Lung (tissue), 12 donors: ENCODE results near the gene CMIP. TPM values are rescaled to one million over a fixed set of nuclear protein-coding genes. Genes with fewer than 3 reads are reported as not detected.
A peak's percentile ranks its signal among the peaks of the same experiment; 100 is the strongest.

ENCODE experiments used
- ATAC-seq: fragments of 200-7000 bp; cut with Tn5 transposase; one replicate; pipeline ENCODE4 v1.9.1; 2020; ENCODE audit warnings: moderate number of reproducible peaks; ENCODE audit not compliant: insufficient read depth, low FRiP score
- DNase-seq, 3 donors: peaks; one replicate each; pipeline ENCODE4 v3.0.0-alpha.2; 2013 to 2017
- H3K27ac ChIP-seq, 2 donors: one replicate each; pipeline ENCODE4 v1.5.1; 2013; ENCODE audit warnings: mild to moderate bottlenecking in 2 of 2, moderate library complexity in 2 of 2, control low read depth in 1 of 2, inconsistent platforms in 1 of 2, low read depth in 1 of 2, low read length in 1 of 2
- H3K27me3 ChIP-seq, 3 donors: one replicate each; pipeline ENCODE4 v1.5.1; 2013; ENCODE audit warnings: low read length in 2 of 3; ENCODE audit not compliant: control insufficient read depth in 3 of 3, insufficient read depth in 3 of 3
- H3K36me3 ChIP-seq, 4 donors: one replicate each; pipeline ENCODE4 v1.5.1; 2013; ENCODE audit warnings: low read length in 4 of 4, mild to moderate bottlenecking in 1 of 4, moderate library complexity in 1 of 4; ENCODE audit not compliant: control insufficient read depth in 4 of 4, insufficient read depth in 4 of 4
- H3K4me1 ChIP-seq, 5 donors: one replicate each; pipeline ENCODE4 v1.5.1; 2013; ENCODE audit warnings: low read length in 5 of 5, mild to moderate bottlenecking in 2 of 5, moderate library complexity in 1 of 5; ENCODE audit not compliant: control insufficient read depth in 5 of 5, insufficient read depth in 5 of 5
- H3K4me3 ChIP-seq: one replicate; pipeline ENCODE4 v1.5.1; 2013; ENCODE audit warnings: mild to moderate bottlenecking, control low read depth, moderate library complexity
- H3K9ac ChIP-seq, 2 donors: one replicate each; pipeline ENCODE4 v1.5.1; 2013; ENCODE audit warnings: low read length in 2 of 2, control low read depth in 1 of 2; ENCODE audit not compliant: insufficient read depth in 1 of 2
- H3K9me3 ChIP-seq, 4 donors: one replicate each; pipeline ENCODE4 v1.5.1; 2013; ENCODE audit warnings: low read length in 3 of 4, mild to moderate bottlenecking in 1 of 4, moderate library complexity in 1 of 4; ENCODE audit not compliant: control insufficient read depth in 4 of 4, insufficient read depth in 3 of 4
- CTCF ChIP-seq: IDR thresholded peaks from 2 replicates; pipeline ENCODE4 v1.5.1; 2012; ENCODE audit warnings: mild to moderate bottlenecking; ENCODE audit errors: control extremely low read depth, extremely low read depth
- WGBS, 2 donors: extraction: QIAGEN DNeasy Blood & Tissue Kit; methylation state at CpG; one replicate each; pipeline ENCODE4 v1.1.7; 2013; 5-methylcytosine and 5-hydroxymethylcytosine counted together
- polyA plus RNA-seq, 2 donors: library from polyadenylated mRNA; stranded (reverse); fragments of 200-250 nt; gene quantifications; one replicate each; pipeline ENCODE4 v1.2.1, GENCODE V29; 2013
- total RNA-seq, 2 donors: library from RNA; depleted of rRNA in 1 of 2; stranded (reverse); fragments of >200 nt in 1 of 2; gene quantifications; one replicate each; pipeline ENCODE4 v1.2.1, GENCODE V29; 2014 to 2021
- donor health status: control.
- donor health status: control.
- donor health status: Bipolar disorder and iron deficiency.
- donor health status: healthy.
- donor health status: DM: yes; HTN: yes; CAD: no.

The CMIP gene
- total and polyA plus RNA-seq, 4 donors = 11.8 to 80.5 (median 48.6) TPM

- H3K9ac ChIP-seq = no peak overlapping the region
- H3K9me3 ChIP-seq = no peaks in the 10 kb centered on the region
- no peak overlapping the region for H3K4me3 ChIP-seq
- 93 to 95% methylated on average over 11 of the region's 11 CpGs for WGBS, 2 donors
- TF ChIP-seq CTCF = no peak
- H3K27me3 ChIP-seq = no peaks in the 10 kb centered on the region
- DNase-seq = no peak
- peaks cover 0 to 10% (median 2%) of the 10 kb centered on the region in 4 donors for H3K36me3 ChIP-seq
- no peak for ATAC-seq
- H3K4me1 ChIP-seq = peaks cover 0 to 13% (median 0%) of the 10 kb centered on the region in 5 donors
- H3K27ac ChIP-seq = no peak overlapping the region
These were observed 269.2 kb downstream of the CMIP start for GRCh38 chr16:81713796-81714195.

- WGBS, 2 donors = 94 to 96% methylated on average over 7 of the region's 7 CpGs
- DNase-seq (no peak), ATAC-seq (no peak)
- H3K9ac ChIP-seq = no peak overlapping the region
- no peaks in the 10 kb centered on the region for H3K9me3 ChIP-seq
- H3K36me3 ChIP-seq = peaks cover 0 to 3% (median 0%) of the 10 kb centered on the region in 4 donors
- no peak for TF ChIP-seq CTCF
- peaks cover 0 to 13% (median 0%) of the 10 kb centered on the region in 5 donors for H3K4me1 ChIP-seq
- no peak overlapping the region for H3K4me3 ChIP-seq
- H3K27ac ChIP-seq = no peak overlapping the region
- no peaks in the 10 kb centered on the region for H3K27me3 ChIP-seq
These were observed 270.0 kb downstream of the CMIP start for GRCh38 chr16:81714583-81714982.

- H3K27ac ChIP-seq = no peak overlapping the region
- WGBS, 2 donors = 60 to 70% methylated on average over 11 of the region's 11 CpGs
These were observed 271.0 kb downstream of the CMIP start for GRCh38 chr16:81715358-81716196.

More at GRCh38 chr16:81715358-81716196, 271.0 kb downstream of the CMIP start:
- ATAC-seq = no peak
- peak in 1 of 3 donors; percentile 58 for DNase-seq
- no peak overlapping the region for H3K4me3 ChIP-seq
- H3K9ac ChIP-seq = no peak overlapping the region
- TF ChIP-seq CTCF = no peak
- H3K4me1 ChIP-seq = peaks cover 0 to 17% (median 0%) of the 10 kb centered on the region in 5 donors
- H3K27me3 ChIP-seq = no peaks in the 10 kb centered on the region
- no peaks in the 10 kb centered on the region for H3K9me3 ChIP-seq
- no peaks in the 10 kb centered on the region for H3K36me3 ChIP-seq
